OCI-LY7 (cell line): ENCODE results near the gene FTO. TPM values are rescaled to one million over a fixed set of nuclear protein-coding genes. Genes with fewer than 3 reads are reported as not detected.
A peak's percentile ranks its signal among the peaks of the same experiment; 100 is the strongest.

Source experiments
- BruUV-seq: library from RNA; stranded (reverse); fragments of 400-500 nt; replicated peaks from 2 replicates; lab custom pipeline; 2021; lab: Mats Ljungman, UMichigan
- CTCF ChIA-PET: fragments of 300-600 bp; sonication (Branson Sonifier 250); formaldehyde crosslinking; loops from one replicate; lab custom pipeline; 2022; ENCODE audit warnings: antibody characterized with exemption; ENCODE audit not compliant: unreplicated experiment; lab: Charles Lee
- POLR2A ChIA-PET: fragments of 300-600 bp; sonication (Branson Sonifier 250); formaldehyde crosslinking; loops from one replicate; lab custom pipeline; 2022; ENCODE audit warnings: antibody characterized with exemption; lab: Charles Lee
- DNase-seq: peaks from one replicate; pipeline ENCODE4 v3.0.0-alpha.2; 2015; ENCODE audit warnings: low spot score
- H2AFZ ChIP-seq: fragments of 200-600 bp; sonication (generic), shearing (Covaris generic); 2 replicates; pipeline ENCODE4 v1.6.1; 2014; ENCODE audit warnings: mild to moderate bottlenecking, antibody characterized with exemption, low read length, moderate library complexity
- H3K27ac ChIP-seq: fragments of 200-600 bp; sonication (generic); 2 replicates; pipeline ENCODE4 v1.5.1; 2014; ENCODE audit warnings: mixed run types, low read depth, mild to moderate bottlenecking, moderate library complexity, low read length, inconsistent platforms; ENCODE audit not compliant: poor library complexity, severe bottlenecking
- H3K36me3 ChIP-seq: fragments of 200-600 bp; sonication (generic); 2 replicates; pipeline ENCODE4 v1.6.1; 2014; ENCODE audit warnings: mild to moderate bottlenecking, antibody characterized with exemption, low read length, moderate library complexity, mixed read lengths; ENCODE audit not compliant: insufficient read depth
- H3K4me1 ChIP-seq: fragments of 200-600 bp; sonication (generic); 2 replicates; pipeline ENCODE4 v1.5.1; 2014; ENCODE audit warnings: mild to moderate bottlenecking, low read length; ENCODE audit not compliant: insufficient read depth, poor library complexity, severe bottlenecking
- H3K4me2 ChIP-seq: fragments of 200-600 bp; sonication (generic); 2 replicates; pipeline ENCODE4 v1.6.1; 2014; ENCODE audit warnings: mild to moderate bottlenecking, low read length
- H3K4me3 ChIP-seq: fragments of 200-600 bp; sonication (generic); 2 replicates; pipeline ENCODE4 v1.5.1; 2014; ENCODE audit warnings: mild to moderate bottlenecking, low read depth, low read length; ENCODE audit not compliant: poor library complexity, severe bottlenecking
- H3K79me2 ChIP-seq: fragments of 200-600 bp; sonication (generic); 2 replicates; pipeline ENCODE4 v1.6.1; 2016; ENCODE audit warnings: low read depth, mild to moderate bottlenecking, low read length, moderate library complexity, mixed read lengths; ENCODE audit not compliant: insufficient read depth
- H3K9me2 ChIP-seq: fragments of 200-600 bp; sonication (generic); 2 replicates; pipeline ENCODE4 v1.6.1; 2016; ENCODE audit warnings: mild to moderate bottlenecking, low read length, mixed read lengths; ENCODE audit not compliant: insufficient read depth
- H3K9me3 ChIP-seq: fragments of 200-600 bp; sonication (generic); 2 replicates; pipeline ENCODE4 v1.6.1; 2014; ENCODE audit warnings: mild to moderate bottlenecking, mixed run types, low read length, mixed read lengths
- H4K20me1 ChIP-seq: fragments of 200-600 bp; sonication (generic); 2 replicates; pipeline ENCODE4 v1.6.1; 2014; ENCODE audit warnings: mild to moderate bottlenecking, antibody characterized with exemption, low read length, moderate library complexity, mixed read lengths; ENCODE audit not compliant: insufficient read depth
- CTCF ChIP-seq: fragments of 200-600 bp; sonication (generic); conservative IDR thresholded peaks from 2 replicates; pipeline ENCODE4 v1.5.1; 2014; ENCODE audit warnings: mild to moderate bottlenecking, antibody characterized with exemption, low read length, moderate library complexity, mixed read lengths
- EZH2phosphoT487 ChIP-seq: fragments of 200-600 bp; sonication (generic); IDR thresholded peaks from 2 replicates; pipeline ENCODE4 v1.6.1; 2018; ENCODE audit warnings: low read depth, borderline replicate concordance, mild to moderate bottlenecking, mixed run types, antibody characterized with exemption, low read length, moderate library complexity, mixed read lengths
- intact Hi-C: fragments of 100-400 bp; cut with micrococcal nuclease; formaldehyde crosslinking; loops from one replicate; pipeline ENCODE4 v1.10.0; 2022; ENCODE audit not compliant: unreplicated experiment
- total RNA-seq, 2 experiments: library from RNA; depleted of rRNA in 1 of 2; stranded (reverse); fragments of >200 nt in 1 of 2; shearing (Covaris generic) in 1 of 2; gene quantifications; 2 replicates each; pipeline ENCODE4 v1.2.3, GENCODE V29; 2014 to 2022

FTO gene
- total RNA-seq, 2 experiments from 2014 or later: 57.1 to 68.0 TPM

- Histone ChIP-seq H3K4me3 (peak overlapping the region; percentile 88), H4K20me1 (no peaks in the 10 kb centered on the region; the same call in 1 of the 2 replicates), H3K4me2 (peak overlapping the region; percentile 89), H3K9me2 (no peaks in the 10 kb centered on the region), H3K4me1 (peaks cover 10% of the 10 kb centered on the region), H2AFZ (peak overlapping the region; percentile 94), H3K36me3 (peaks cover 14% of the 10 kb centered on the region), H3K27ac (no peak overlapping the region), H3K9me3 (no peaks in the 10 kb centered on the region), H3K79me2 (peaks cover 53% of the 10 kb centered on the region; the same call in 1 of the 2 replicates)
- DNase-seq: no peak
- intact Hi-C loops: loop anchor here (5.0 kb wide), 1 partner anchor 1223 kb away; no protein-coding TSS in a partner anchor
- POLR2A ChIA-PET: interaction anchor here (0.6 to 1.0 kb wide), 4 partner anchors 12 to 258 kb away, joined by 3 to 4 read pairs (median 3); no protein-coding TSS in a partner anchor
- BruUV-seq: TSS peak; percentile 62
- TF ChIP-seq CTCF: no peak
- no peak for TF ChIP-seq EZH2phosphoT487
- CTCF ChIA-PET: interaction anchor here (0.9 kb wide), 1 partner anchor 66 kb away, joined by 4 read pairs; no protein-coding TSS in a partner anchor
Measured at GRCh38 chr16:53704445-53704813, 473 bp downstream of the FTO start.

- H3K4me3 ChIP-seq: no peak overlapping the region
- no TSS peak for BruUV-seq
- intact Hi-C loops: no loop called here
- no peaks in the 10 kb centered on the region for H3K9me3 ChIP-seq
- no peaks in the 10 kb centered on the region; the same call in 1 of the 2 replicates for H4K20me1 ChIP-seq
- CTCF ChIA-PET: no interaction called here
- no peak overlapping the region for H3K4me2 ChIP-seq
- POLR2A ChIA-PET: no interaction called here
- TF ChIP-seq EZH2phosphoT487 (no peak), CTCF (no peak)
- H3K27ac ChIP-seq: no peak overlapping the region
- no peaks in the 10 kb centered on the region for H3K9me2 ChIP-seq
- peaks cover 10% of the 10 kb centered on the region for H3K4me1 ChIP-seq
- H2AFZ ChIP-seq: no peak overlapping the region
- peaks cover 57% of the 10 kb centered on the region; the same call in 1 of the 2 replicates for H3K79me2 ChIP-seq
- H3K36me3 ChIP-seq: peaks cover 8% of the 10 kb centered on the region; the same call in 1 of the 2 replicates
- DNase-seq: no peak
Measured at GRCh38 chr16:53707671-53708070, 3.7 kb downstream of the FTO start.

GRCh38 chr16:53708490-53708889, 4.5 kb downstream of the FTO start:
- DNase-seq: no peak
- peaks cover 10% of the 10 kb centered on the region for H3K4me1 ChIP-seq
- H3K36me3 ChIP-seq: peaks cover 8% of the 10 kb centered on the region; the same call in 1 of the 2 replicates
- intact Hi-C loops: no loop called here
- BruUV-seq: no TSS peak
- no peak overlapping the region for H3K27ac ChIP-seq
- no peaks in the 10 kb centered on the region for H3K9me2 ChIP-seq
- H3K9me3 ChIP-seq: no peaks in the 10 kb centered on the region
- CTCF ChIA-PET: no interaction called here
- no peak overlapping the region for H2AFZ ChIP-seq
- POLR2A ChIA-PET: no interaction called here
- no peak overlapping the region for H3K4me2 ChIP-seq
- TF ChIP-seq EZH2phosphoT487 (no peak), CTCF (no peak)
- peaks cover 49% of the 10 kb centered on the region; the same call in 1 of the 2 replicates for H3K79me2 ChIP-seq
- H4K20me1 ChIP-seq: no peaks in the 10 kb centered on the region; the same call in 1 of the 2 replicates
- no peak overlapping the region for H3K4me3 ChIP-seq
